NCI-H446 (cell line): ENCODE results near the gene CDHR2.

ENCODE experiments used
- DNase-seq, 2 experiments: peaks; one replicate each; lab custom pipeline; 2025; lab: John Stamatoyannopoulos, UW

CDHR2 gene

DNA sequence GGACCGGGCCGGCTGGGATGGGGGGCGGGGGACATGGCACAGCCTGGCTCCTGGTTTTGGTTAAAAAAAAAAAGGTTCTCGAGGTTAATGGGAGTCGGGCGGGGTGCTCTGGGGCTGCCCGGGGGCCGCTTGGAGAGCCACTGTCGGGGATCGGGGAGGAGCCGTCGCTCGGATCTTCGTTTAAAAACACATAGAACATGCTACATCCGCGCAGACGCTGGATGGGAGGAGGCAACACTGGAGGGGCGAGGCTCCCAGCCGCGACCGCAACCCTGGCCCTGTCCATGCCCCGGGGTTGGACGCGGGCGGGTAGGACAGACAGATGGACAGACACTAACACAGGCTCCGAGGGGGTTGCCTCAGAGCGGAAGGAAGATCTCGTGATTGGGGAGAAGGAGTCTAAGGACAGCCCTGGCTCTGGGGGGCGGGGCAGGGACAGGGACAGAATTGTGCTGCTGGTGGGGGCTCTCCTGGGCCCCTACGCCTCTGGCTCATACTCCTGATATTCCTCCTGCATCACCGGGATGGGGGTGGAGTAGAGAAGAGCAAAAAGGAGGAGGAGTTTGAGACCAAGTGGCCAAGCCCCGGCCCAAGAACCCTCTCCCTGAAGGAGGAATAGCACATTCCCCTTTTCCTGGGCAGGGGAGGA is 71.3 kb downstream of the CDHR2 start:
- no peak for DNase-seq

DNA sequence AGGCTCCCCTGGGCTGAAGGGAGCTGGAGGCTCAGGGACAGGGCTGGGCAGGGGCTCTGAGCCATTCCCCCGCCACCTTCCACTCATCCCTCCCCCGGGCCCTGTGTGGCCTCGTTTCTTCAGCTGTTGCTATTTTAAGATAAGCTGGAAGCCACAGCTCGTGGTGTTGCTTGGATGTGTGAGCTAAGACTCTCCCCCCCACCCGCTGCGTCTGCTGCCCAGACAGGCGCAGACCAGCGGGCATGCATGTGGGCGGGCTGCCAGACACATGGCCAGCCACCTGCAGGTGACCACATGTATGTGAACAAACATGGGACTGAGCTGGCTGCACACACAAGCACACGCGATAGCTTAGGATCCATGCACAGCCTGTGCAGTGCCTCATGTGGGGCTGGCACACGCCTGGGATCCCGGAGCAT is 72.5 kb downstream of the CDHR2 start:
- DNase-seq: no peak

GRCh38 chr5:176624142-176624541 is 75.0 kb downstream of the CDHR2 start:
- DNase-seq: no peak

DNA sequence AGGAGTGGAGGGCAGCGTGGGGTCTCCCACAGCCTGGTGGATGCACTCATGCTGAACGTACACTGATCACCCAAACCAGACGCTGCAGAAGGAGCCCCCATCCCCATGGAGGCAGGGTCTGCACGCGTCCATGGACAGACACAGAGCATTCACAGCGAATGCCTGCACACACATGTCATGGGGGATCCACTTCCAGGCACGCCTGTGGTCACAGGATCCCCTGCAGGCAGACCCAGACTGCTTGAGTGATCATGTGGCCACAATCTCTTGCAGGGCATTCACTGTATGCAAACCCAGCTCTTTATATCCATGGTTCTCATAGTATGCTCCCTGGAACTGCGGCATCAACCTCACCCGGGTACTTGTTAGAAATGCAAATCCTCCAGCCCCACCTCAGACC is 75.8 kb downstream of the CDHR2 start:
- DNase-seq: no peak

DNA sequence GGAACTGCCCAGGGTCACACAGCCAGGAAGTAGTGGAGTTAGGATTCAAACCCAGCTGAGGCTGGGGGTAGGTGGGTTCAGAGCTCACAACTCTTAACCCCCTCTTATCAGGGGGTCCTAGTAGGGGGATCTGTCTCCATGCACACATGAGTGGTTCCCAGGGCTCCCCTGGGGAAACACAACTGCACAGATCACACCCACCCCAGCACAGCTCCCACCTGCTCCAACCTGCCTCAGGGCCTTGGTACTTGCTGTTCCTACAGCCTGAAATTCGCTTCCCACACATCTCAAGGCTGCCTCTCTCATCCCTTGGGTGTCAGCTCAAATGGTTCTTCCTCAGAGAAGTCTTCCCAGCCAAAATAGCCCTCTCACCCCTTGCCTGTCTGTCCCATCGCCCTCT is 76.4 kb downstream of the CDHR2 start:
- no peak for DNase-seq

DNA sequence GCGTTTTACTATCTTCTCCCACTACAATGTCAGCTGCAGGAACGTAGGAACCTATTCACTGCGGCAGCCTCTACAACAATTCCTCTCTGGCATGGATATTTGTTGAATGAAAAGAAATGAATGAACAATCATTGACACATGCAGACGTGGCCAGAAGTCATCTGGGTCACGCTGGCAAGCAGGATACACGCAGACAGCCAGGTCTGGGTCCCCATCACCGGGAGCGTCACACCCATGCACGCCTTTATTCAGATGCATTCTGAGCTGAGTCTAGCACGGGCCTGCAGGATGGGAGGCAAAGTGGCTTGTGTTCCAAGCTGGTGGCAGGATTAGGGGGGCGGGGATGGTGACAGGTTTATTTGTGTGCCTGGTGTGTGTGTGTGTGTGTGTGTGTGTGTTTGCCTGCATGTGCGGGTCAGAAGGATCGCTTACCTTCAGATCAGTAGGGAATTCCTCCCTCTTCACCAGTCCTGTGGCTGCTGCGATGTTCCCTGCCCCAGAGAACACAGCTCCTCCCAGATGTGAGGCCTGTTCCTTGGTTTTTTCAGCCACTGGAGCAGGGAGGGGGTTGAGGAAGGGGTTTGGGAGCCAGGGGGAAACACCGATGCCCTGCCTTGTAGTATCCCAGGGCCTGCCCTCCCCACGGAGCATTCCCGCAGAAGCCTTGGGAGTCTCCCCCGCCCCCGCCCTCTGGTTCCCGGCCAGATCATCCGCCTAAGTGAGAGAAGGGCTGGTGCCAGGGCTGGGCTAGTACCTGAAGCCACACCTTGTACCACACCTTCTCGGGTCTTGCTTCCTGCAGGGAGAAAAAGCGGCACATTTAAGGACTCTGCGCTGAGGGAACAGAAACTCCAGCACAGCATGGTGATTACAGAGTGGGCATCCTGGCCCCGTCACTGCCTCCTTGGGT is 77.1 kb downstream of the CDHR2 start:
- DNase-seq: no peak

DNA sequence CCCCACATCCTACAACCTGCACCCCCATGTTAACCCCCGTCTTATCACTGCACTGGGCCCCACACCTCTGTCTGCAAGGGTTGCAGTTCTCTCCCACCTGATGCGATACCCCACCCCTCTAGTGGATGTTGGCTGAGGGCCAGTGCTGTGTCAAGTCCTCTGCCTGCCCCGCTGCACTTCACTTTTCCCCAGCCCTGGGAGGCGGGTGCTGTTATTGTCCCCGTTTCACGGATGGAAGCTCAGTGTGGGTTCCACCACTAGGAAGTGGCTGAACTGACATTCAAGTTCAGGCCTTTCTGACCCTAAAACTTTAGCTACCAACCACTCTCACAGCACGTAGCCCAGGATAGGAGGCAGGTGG is 77.7 kb downstream of the CDHR2 start:
- DNase-seq: no peak

DNA sequence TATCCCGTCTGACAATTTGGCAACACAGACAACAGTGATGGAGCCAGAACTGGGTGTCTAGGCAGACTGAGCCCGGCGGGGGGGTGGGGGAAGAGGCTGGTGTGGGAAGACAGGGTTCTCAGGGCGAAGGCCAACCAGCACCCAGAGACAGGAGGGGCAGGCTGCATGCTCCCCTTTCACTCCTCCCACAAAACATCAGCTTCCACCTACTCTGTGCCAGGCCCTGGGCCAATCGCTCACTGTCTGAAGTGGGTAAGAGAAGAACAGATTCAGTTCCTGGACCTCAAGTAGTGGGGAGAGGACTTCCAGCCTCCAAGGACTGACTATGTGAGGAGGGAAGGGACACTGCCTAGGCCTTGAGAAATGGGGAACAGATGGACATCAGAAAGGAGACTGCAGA is 78.4 kb downstream of the CDHR2 start:
- DNase-seq: no peak

DNA sequence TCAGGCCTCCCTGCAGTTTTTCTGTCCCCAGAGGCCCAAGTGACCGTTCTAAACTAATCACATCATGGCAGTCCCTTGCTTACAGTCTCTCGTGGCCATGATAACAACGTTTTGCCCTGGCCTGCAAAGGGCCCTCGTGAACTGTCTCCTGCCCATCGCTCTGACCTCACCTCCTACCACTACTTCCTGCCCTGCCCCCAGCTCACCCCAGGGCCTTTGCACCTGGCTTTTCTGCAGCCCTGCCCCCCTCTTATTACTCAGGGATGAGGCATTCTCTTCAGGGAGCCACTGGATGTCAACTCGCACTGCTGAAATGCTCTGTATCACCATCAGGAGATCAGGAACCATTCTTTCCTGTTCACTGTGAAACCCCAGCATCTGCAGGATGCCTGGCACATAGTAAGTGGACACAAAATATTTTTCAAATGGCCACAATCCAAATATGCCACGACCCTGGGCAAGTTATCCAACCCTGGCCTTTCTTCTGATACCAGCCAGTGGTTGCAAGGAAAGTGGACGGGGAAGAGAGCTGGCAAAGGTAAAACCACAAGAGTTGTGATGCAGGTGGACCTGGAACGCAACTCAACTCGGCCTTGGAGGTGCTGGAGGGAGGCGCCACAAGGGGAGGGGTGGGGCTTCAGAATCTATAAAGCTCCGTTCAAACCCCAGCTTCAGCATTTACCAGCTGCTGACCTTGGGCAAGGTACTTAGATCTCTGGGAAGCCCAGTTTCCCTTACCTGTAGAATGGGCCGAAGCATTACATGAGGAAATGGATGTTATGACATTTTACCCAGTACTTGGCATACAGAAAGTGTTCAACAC is 79.5 kb downstream of the CDHR2 start:
- DNase-seq: no peak

DNA sequence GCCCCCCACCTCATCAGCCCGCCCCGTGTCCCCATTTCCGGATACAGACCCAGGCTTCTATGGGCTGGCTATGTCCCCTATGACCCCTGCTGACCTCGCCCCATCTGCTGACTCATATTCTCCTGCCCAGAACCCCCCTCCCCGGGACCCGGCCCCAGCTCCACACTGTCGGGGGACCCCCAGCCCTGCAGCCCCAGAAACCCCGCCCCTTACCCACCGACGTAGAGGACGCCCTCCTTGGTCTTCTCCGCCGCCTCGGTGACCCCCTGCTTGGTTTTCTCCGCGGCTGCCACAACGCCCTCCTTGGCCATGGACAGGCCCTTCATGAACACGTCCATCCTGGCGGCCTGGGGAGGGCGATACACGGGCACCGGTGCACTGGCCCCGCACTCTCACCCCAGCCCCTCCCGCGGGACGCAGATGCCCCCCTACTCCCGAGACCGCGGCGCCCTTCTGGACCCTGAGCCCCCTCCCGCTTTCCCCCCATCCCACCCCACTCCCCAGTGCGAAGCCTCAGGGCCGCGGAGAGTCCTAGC is 80.2 kb downstream of the CDHR2 start:
- DNase-seq: no peak

DNA sequence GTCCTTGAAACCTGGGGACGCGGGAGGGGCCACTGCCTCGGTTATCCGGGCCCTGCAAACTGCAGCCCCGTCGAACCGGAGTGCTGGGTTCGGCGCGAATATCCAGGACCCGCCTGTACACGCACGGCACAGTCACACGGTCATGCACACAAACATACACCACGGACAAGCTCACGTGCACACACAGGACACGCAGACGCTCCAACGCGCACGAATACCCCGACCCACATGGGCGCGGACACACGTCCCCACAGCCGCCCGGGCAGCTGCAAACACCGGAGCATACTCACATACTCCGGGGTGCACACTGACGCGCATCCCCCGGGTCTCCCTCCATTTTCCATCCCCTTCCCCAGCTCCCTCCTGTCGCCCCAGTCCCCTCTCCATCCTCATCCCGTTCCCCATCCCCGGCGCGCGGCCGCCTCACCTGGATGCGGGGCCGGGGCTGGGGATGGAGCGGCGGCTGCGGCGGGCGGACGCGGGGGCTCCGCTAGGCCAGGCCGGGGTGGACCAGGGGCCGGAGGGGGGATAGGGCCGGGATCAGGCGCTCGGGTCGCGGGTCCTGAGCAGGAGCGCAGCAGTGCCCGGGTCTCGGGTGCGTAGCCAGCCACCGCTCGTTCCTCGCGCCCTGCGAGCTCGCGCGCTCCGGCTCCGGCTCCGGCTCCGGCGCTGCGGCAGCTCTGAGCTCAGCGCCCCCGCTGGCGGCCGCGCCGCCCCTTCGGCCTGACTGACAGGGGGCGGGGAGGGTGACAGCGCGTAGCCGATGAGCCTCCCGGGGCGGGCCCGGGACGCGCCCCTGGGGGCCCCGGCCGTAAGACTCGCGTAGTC is 80.9 kb downstream of the CDHR2 start, which contains the start of the genes EIF4E1B and SNCB:
Gene EIF4E1B, plus strand, starts transcription at position 823 of the 828 bp plus-strand sequence. CDS start 12,113 bp downstream, outside the sequence.
Gene SNCB, minus strand, starts transcription at position 682 of the 828 bp plus-strand sequence. CDS start 880 bp downstream, outside the sequence.
- DNase-seq: peak in 1 of 2 experiments; percentile 60

DNA sequence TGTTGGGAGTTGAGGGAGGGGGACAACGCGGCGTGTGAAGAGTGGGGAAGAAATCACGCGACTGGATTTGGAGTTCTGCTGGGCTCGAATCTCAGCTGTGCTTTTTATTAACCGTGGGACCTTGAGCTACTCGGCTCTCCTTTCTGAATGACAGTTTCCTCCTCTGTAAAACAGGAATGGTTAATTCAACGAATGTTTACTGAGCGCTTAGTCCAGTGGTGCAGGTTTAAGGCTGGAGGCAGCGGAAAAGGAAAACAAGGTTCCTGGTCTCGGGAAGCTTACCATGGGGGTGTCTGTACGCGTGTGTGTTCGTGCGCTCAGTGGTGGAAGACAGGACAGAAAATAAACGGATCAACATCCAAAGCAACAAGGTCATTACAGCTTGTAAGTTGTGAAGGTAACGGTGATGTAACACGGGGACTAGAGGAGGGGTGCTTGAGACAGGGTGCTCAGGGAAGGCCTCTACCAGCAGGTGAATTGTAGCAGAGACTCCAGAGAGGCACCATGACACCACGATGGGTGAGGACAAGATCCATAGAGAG is 81.6 kb downstream of the CDHR2 start:
- DNase-seq: no peak

DNA sequence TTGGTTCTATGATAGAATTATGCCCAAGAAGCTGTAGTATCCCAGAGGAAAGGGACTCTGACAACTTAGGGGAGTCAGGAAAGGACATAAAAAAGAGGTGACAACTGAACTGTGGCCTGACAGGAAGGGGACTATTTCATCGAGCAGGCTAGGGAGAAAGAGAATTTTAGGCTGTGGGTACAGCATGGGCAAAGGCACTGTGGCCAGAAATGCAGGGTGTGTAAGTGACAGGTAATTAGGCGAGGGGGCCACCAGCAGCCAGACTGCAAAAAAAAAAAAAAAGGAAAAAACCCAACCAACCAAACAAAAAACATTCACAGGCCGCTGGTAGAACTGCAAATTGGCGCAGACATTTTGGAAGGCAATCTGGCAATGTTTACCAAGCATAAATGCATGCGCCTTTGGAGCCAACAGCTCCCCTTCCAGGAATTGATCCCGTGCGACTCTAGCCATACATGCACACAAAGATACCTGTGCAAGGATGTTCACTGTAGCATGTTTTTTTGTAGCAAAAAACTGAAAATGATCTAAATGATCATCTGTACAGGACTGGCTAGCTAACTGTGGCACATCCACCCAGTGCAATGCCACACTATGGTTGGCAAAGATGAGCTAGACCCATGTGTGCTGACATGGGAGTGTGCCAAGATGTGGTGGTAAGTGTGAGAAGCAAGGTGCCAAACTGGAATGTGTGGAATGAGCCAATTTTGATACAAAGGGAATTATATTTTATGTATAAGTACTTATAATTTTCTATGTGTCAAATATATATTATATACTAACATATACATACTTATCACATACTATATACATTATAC is 82.5 kb downstream of the CDHR2 start:
- peak; percentile 85 to 89 for DNase-seq

GRCh38 chr5:176632745-176633144 is 83.6 kb downstream of the CDHR2 start:
- DNase-seq: peak in 1 of 2 experiments; percentile 38

DNA sequence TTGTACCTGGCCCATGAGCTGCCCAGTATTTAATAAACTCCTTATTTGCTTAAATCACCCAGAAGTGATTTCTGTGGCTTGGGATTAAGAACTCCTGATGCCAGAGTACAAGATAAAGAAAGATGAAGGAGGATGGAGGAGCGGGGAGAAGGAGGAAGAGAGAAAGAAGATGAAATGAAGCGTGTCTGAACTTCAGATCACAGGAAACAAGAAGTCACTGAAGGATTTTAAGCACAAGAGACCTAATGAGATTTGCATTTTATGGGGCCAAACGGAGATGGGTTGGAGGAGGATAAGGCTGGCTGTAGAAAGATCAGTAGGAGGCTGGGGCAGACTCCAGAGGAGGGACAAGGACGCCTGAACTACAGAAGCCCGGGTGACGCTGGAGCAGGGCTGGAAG is 84.5 kb downstream of the CDHR2 start:
- no peak for DNase-seq

DNA sequence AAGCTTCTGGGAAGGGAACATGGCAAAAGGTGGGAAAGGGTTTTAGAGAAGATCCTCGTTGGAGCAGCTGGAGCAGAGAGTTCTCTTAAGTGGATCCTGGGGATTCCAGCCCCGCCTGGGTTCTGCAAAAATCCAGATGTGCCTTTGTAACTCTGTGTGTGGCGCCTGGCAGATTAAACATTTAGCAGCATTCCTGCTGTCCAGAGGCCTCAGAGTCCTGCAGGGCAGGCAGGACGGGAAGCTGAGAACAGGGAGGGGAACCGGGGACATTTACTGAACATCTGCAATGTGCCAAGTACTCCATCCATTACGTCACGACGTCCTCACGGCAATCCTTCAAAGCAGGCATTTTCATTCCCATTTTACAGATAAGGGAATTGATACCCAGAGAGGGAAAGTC is 87.3 kb downstream of the CDHR2 start:
- no peak for DNase-seq

GRCh38 chr5:176637556-176637955 is 88.4 kb downstream of the CDHR2 start:
- no peak for DNase-seq

GRCh38 chr5:176638437-176638836 is 89.3 kb downstream of the CDHR2 start:
- no peak for DNase-seq

DNA sequence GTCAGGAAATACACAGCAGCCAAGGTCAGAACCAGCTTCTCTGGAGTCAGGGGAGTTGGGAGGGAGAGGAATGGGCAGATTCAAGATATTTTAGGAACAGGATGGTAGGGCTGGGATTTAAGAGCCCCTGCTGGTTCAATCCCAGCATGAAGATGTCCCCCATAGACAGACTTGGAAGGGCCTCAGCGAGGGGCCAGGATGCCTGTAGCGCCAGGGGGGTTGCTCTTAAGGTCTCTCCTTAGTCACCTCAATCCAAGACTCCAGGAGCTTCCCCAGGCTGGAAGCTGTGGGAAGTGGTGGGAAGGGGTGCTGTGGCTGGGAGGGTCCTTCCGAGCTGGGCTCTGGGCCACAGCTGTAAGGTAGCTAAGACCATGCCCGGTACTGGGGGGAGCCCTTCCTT is 90.1 kb downstream of the CDHR2 start:
- no peak for DNase-seq

GRCh38 chr5:176639981-176640380 is 90.8 kb downstream of the CDHR2 start:
- peak; percentile 96 to 99 for DNase-seq
